H1 (cell line): ENCODE measurements around the gene TUT1. TPM values are rescaled to one million over a fixed set of nuclear protein-coding genes. Genes with fewer than 3 reads are reported as not detected.

Experiments used
- BRCA1 ChIP-seq: IDR thresholded peaks from 2 replicates; pipeline ENCODE4 v1.6.1; 2012; ENCODE audit warnings: low read depth, low read length, improper control_type of control experiment
- MAFK ChIP-seq: IDR thresholded peaks from 2 replicates; pipeline ENCODE4 v1.6.1; 2012; ENCODE audit warnings: low read depth, mild to moderate bottlenecking, improper control_type of control experiment, low read length
- POLR2AphosphoS5 ChIP-seq: IDR thresholded peaks from 2 replicates; pipeline ENCODE4 v1.6.1; 2011; ENCODE audit warnings: low read depth, low read length
- SIX5 ChIP-seq: IDR thresholded peaks from 2 replicates; pipeline ENCODE4 v1.6.1; 2011; ENCODE audit warnings: mild to moderate bottlenecking, low read depth, low read length
- ZNF274 ChIP-seq: IDR thresholded peaks from 2 replicates; pipeline ENCODE4 v1.7.0; 2012; ENCODE audit warnings: low read length, borderline replicate concordance; ENCODE audit errors: extremely low read depth
- polyA plus RNA-seq, 7 experiments: library from polyadenylated mRNA; depleted of rRNA in 3 of 7; stranded (reverse) in 5 of 7; unstranded in 2 of 7; fragments of >200 nt in 5 of 7; fragments of 200-250 nt in 2 of 7; gene quantifications; 1 replicate in 5 of 7; 2 replicates in 1 of 7; 4 replicates in 1 of 7; pipeline versions ENCODE4 v1.2.1 to v1.2.3, GENCODE V29; 2011 to 2013; ENCODE audit warnings: missing spikeins in 2 of 7, mixed read lengths in 2 of 7
- total RNA-seq: library from RNA; stranded (reverse); fragmentation: NEBNext Ultra II Directional; extraction: Animal tissue kit (Norgen Biotek cat#: 25700); gene quantifications from 2 replicates; pipeline ENCODE4 v1.2.1, GENCODE V29; 2021

TUT1 gene
- total and polyA plus RNA-seq, 2 of the 8 experiments (the other 6 are each of a cell fraction or from before 2014, with no cell fraction given) = 17.8 to 24.6 TPM

GRCh38 chr11:62558669-62559068 lies 32.7 kb downstream of the TUT1 start (continued):
- no peak for TF ChIP-seq ZNF274
- TF ChIP-seq BRCA1 = no peak
- TF ChIP-seq SIX5 = no peak
- TF ChIP-seq POLR2AphosphoS5 = no peak; the same call in 1 of the 2 replicates
- TF ChIP-seq MAFK = no peak
